Measurements from ENCODE around the gene CSNK2A1. TPM values are rescaled to one million over a fixed set of nuclear protein-coding genes. Genes with fewer than 3 reads are reported as not detected.

The CSNK2A1 gene
- total RNA-seq, 1 donor from 2014 or later: 207 TPM

DNA sequence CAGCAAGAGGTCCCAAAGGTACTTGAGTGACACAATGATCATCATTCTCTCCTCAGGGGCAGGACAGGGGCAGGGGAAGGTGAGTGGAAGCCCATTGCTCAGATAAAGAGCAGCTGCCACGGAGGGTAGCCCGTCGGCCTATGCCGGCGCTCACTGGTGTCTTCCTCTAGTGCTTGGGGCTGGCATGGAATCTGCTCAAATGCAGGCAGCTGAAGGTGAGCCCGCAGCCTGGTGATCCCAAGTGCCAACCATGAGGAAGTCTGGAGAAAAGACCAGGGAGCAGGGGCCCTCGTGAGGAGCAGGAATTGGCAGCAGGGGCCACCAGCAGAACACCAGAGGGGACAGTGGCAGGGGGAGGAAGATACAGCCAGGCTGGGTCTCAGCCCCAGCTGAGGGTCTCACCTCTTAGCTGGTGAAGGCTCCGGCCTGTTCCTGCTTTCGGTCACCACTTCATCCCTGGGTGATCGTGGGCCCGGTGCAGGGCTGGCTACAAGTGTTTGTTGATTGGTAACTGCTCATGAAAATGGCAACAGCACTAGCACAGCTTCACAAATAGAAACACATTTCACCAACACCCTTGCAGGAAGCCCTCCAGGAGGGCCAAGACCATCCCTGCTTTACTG, 110.8 kb downstream of the CSNK2A1 start:
- Mint-ChIP-seq H3K27me3 (ENCODE audit: low read depth) (peaks cover 4% of the 10 kb centered on the region), H3K4me3 (peak overlapping the region; percentile 14), H3K4me1 (peaks cover 12% of the 10 kb centered on the region), H3K27ac (ENCODE audit: unreplicated experiment) (no peak overlapping the region), H3K36me3 (ENCODE audit: low read depth) (peaks cover 4% of the 10 kb centered on the region), H3K9me3 (no peaks in the 10 kb centered on the region)
- DNase-seq (ENCODE audit: low read depth, low spot score): no peak
- TF ChIP-seq, protein P1, sequence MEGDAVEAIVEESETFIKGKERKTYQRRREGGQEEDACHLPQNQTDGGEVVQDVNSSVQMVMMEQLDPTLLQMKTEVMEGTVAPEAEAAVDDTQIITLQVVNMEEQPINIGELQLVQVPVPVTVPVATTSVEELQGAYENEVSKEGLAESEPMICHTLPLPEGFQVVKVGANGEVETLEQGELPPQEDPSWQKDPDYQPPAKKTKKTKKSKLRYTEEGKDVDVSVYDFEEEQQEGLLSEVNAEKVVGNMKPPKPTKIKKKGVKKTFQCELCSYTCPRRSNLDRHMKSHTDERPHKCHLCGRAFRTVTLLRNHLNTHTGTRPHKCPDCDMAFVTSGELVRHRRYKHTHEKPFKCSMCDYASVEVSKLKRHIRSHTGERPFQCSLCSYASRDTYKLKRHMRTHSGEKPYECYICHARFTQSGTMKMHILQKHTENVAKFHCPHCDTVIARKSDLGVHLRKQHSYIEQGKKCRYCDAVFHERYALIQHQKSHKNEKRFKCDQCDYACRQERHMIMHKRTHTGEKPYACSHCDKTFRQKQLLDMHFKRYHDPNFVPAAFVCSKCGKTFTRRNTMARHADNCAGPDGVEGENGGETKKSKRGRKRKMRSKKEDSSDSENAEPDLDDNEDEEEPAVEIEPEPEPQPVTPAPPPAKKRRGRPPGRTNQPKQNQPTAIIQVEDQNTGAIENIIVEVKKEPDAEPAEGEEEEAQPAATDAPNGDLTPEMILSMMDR (conservative IDR thresholded peaks at IDR 0.05): no peak

DNA sequence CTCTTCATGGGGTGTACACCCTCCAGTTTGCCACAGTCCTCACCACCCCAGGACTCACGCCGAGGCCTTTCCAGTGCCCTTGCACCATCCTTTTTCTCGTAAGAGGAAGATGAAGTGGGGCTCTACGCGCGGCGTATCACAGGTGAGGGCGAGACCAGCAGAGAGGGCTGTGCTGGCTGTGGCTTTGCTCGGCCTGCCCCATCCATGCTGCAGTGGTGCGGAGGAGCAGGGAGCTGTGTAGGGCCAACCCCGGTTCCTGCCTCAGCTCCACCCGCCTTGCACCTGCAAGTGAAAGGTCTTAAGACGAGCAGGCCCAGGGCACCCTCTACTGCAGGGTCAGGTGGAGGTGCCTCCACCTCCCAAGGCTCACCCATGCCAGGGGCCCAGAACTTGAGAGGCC, 111.4 kb downstream of the CSNK2A1 start:
- peaks cover 4% of the 10 kb centered on the region for H3K36me3 Mint-ChIP-seq (ENCODE audit: low read depth)
- H3K4me3 Mint-ChIP-seq: no peak overlapping the region
- no peaks in the 10 kb centered on the region for H3K9me3 Mint-ChIP-seq
- H3K4me1 Mint-ChIP-seq: peaks cover 12% of the 10 kb centered on the region
- no peak for DNase-seq (ENCODE audit: low read depth, low spot score)
- TF ChIP-seq, protein P1 (conservative IDR thresholded peaks at IDR 0.05): no peak
- peaks cover 4% of the 10 kb centered on the region for H3K27me3 Mint-ChIP-seq (ENCODE audit: low read depth)
- no peak overlapping the region for H3K27ac Mint-ChIP-seq (ENCODE audit: unreplicated experiment)

DNA sequence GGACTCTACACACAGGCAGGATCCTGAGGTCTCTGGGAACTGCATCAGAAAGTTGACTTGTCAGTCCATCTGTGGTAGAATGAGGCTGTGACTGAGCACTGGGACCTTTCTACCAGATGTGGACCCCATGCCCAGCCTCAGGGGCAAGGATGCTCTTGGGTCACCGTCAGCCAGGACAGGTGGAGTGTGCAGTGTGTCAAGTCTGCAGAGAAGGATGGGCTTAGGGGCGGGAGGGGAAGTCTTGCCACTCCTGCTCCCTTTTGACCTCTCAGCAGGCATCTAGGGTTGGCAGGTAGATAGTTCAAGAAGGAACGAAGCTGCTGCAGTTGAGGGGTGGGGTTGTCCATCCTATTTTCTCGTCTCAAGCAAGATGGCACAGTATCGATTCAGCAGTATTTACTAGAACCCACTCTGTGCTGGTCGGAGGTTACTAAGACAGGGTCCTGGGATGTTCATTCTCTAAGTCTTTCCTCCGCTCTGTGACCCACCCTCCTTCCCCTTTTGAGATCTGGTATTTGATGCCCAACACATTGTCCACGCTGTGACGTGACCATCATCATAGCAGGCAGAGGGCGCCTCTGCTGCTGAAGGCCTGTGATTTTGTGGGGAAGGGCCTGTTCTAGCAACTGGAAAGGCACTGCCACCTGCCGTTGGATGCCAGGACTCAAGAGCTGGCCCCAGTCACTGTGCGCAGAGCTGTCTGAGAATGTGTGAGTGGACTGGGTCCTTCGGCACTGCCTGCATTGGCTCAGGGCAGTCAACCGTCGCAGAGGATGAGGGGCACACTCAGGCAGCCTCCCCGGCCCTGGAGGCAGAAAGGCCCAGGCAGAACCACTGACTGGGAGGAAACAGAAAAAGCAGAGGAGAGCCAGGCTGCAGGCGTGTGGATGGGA, 112.3 kb downstream of the CSNK2A1 start:
- peaks cover 12% of the 10 kb centered on the region for H3K4me1 Mint-ChIP-seq
- DNase-seq (ENCODE audit: low read depth, low spot score): peak; percentile 51
- H3K36me3 Mint-ChIP-seq (ENCODE audit: low read depth): peaks cover 5% of the 10 kb centered on the region
- peaks cover 4% of the 10 kb centered on the region for H3K27me3 Mint-ChIP-seq (ENCODE audit: low read depth)
- TF ChIP-seq, protein P1 (conservative IDR thresholded peaks at IDR 0.05): peak; percentile 63
- H3K27ac Mint-ChIP-seq (ENCODE audit: unreplicated experiment): peak overlapping the region; percentile 67
- H3K9me3 Mint-ChIP-seq: no peaks in the 10 kb centered on the region
- peak overlapping the region; percentile 24 for H3K4me3 Mint-ChIP-seq

DNA sequence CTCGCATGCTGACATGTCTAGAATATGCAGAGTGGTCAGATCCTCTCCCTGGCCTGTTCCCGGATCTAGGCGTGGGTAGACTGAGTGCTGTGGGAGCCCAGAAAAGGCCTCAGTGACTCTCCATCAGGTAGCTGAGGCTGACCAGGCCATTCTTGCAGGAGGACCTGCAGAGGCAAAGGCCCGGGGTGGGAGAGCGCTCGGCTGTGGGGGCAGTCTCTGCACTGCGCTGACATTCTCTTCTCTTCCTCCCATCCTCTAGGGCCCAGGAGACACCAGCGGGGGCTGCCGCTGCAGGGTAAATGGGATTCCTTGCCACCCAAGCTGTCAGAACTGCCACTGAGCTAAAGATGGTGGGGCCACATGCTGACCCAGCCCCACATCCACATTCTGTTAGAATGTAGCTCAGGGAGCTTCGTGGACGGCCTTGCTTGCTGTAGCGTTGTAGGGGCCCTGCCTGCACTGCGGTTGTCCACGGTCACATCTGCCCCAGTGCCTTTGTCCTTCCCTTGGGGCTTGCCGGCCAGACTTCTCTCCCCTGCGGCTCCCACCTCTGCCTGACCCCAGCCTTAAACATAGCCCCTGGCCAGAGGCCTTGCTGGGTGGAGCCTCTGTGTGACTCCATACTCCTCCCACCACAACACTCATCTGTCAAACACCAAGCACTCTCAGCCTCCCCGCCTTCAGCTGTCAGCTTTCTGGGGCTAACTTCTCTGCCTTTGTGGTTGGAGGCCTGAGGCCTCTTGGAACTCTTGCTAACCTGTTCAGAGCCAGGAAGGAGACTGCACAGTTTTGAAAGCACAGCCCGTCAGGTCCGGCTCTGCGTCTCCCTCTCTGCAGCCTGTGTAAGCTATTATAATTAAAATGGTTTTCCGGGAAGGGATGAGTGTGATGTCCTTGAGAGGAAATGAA, 113.2 kb downstream of the CSNK2A1 start:
- peaks cover 4% of the 10 kb centered on the region for H3K27me3 Mint-ChIP-seq (ENCODE audit: low read depth)
- peaks cover 12% of the 10 kb centered on the region for H3K4me1 Mint-ChIP-seq
- peak overlapping the region; percentile 15 for H3K4me3 Mint-ChIP-seq
- TF ChIP-seq, protein P1 (conservative IDR thresholded peaks at IDR 0.05): no peak
- H3K9me3 Mint-ChIP-seq: no peaks in the 10 kb centered on the region
- H3K36me3 Mint-ChIP-seq (ENCODE audit: low read depth): peaks cover 2% of the 10 kb centered on the region
- DNase-seq (ENCODE audit: low read depth, low spot score): no peak
- H3K27ac Mint-ChIP-seq (ENCODE audit: unreplicated experiment): no peak overlapping the region

DNA sequence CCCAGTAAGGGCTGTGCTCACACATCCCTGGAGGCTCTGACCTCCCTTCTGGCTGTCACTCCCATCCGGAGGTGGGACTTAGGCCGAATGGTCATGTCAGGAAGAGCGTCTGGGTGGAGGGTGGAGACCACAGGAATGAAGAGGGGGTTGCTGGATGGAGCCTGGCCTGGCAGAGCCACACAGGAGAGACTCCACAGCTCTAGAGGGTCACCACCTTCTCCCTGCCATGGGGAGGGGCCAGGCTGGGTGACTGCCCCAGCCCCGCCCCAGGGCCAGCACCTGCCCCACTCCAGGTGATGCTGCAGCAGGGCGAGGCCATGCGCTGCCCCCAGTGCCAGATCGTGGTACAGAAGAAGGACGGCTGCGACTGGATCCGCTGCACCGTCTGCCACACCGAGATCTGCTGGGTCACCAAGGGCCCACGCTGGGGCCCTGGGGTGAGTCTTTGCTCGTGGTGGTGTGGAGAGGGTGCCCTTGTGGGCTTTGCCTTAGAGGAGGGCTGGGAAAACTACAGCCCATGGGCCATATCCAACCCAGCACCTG, 114.9 kb downstream of the CSNK2A1 start:
- DNase-seq (ENCODE audit: low read depth, low spot score): no peak
- Mint-ChIP-seq H3K4me1 (peaks cover 6% of the 10 kb centered on the region), H3K36me3 (ENCODE audit: low read depth) (peaks cover 2% of the 10 kb centered on the region), H3K9me3 (no peaks in the 10 kb centered on the region), H3K27me3 (ENCODE audit: low read depth) (peaks cover 4% of the 10 kb centered on the region), H3K4me3 (no peak overlapping the region), H3K27ac (ENCODE audit: unreplicated experiment) (no peak overlapping the region)
- TF ChIP-seq, protein P1 (conservative IDR thresholded peaks at IDR 0.05): no peak

All from neural crest cell (in vitro differentiated cells).